C4-2B (cell line): ENCODE data around the gene MSI2.

Source experiments
- CTCF ChIP-seq: fragments of 450-650 bp; conservative IDR thresholded peaks from 2 replicates; pipeline ENCODE4 v1.5.1; 2017; ENCODE audit warnings: mild to moderate bottlenecking
- ZFX ChIP-seq: fragments of 450-650 bp; IDR thresholded peaks from 2 replicates; pipeline ENCODE4 v1.6.1; 2017

- TF ChIP-seq CTCF (no peak), ZFX (no peak)
Measured at GRCh38 chr17:57587193-57587969, 331.1 kb downstream of the MSI2 start.
